Peyer's patch (tissue), 4 donors: Measurements from ENCODE around the gene METTL24.

Experiments
- CTCF ChIP-seq, 6 experiments: fragments of 450-650 bp in 4 of 6; fragments of 200-600 bp in 2 of 6; sonication (generic) in 1 of 6; IDR thresholded peaks; one replicate each; pipeline ENCODE4 v1.5.1; 2017 to 2019; ENCODE audit warnings: antibody characterized with exemption in 6 of 6, mild to moderate bottlenecking in 3 of 6, moderate library complexity in 1 of 6
- POLR2A ChIP-seq, 2 donors: fragments of 450-650 bp; IDR thresholded peaks; one replicate each; pipeline ENCODE4 v1.5.1; 2017; ENCODE audit warnings: antibody characterized with exemption in 2 of 2, mild to moderate bottlenecking in 2 of 2, moderate library complexity in 2 of 2

- TF ChIP-seq CTCF (IDR thresholded peaks at IDR 0.05) (no peak), POLR2A (IDR thresholded peaks at IDR 0.05) (no peak)
These were observed 143.8 kb downstream of the METTL24 start for GRCh38 chr6:110214338-110214737.
